Neural cell (in vitro differentiated cells): ENCODE measurements around the gene DOCK7. TPM values are rescaled to one million over a fixed set of nuclear protein-coding genes. Genes with fewer than 3 reads are reported as not detected.

Experiments used
- H2AFZ ChIP-seq: fragments of 200-600, 300-800 bp; sonication (generic), shearing (Covaris generic); 2 replicates; pipeline ENCODE4 v1.6.0; 2014; ENCODE audit warnings: low read depth, mild to moderate bottlenecking, antibody characterized with exemption, low read length, moderate library complexity
- H3F3A ChIP-seq: fragments of 200-600 bp; shearing (Covaris generic); 2 replicates; pipeline ENCODE4 v1.6.1; 2016; ENCODE audit warnings: mild to moderate bottlenecking, moderate library complexity, mixed read lengths, antibody characterized with exemption, low read length; ENCODE audit not compliant: insufficient read depth, poor library complexity, severe bottlenecking
- H3K27ac ChIP-seq: fragments of 200-600, 300-800 bp; sonication (generic), shearing (Covaris generic); 2 replicates; pipeline ENCODE4 v1.5.1; 2014; ENCODE audit warnings: mild to moderate bottlenecking, low read length, moderate library complexity
- H3K27me3 ChIP-seq: fragments of 300-800, 200-600 bp; sonication (generic), shearing (Covaris generic); 2 replicates; pipeline ENCODE4 v1.6.0; 2014; ENCODE audit warnings: mild to moderate bottlenecking, low read depth, low read length, moderate library complexity; ENCODE audit not compliant: insufficient read depth
- H3K36me3 ChIP-seq: fragments of 300-800, 200-600 bp; sonication (generic), shearing (Covaris generic); 2 replicates; pipeline ENCODE4 v1.5.1; 2014; ENCODE audit warnings: mild to moderate bottlenecking, antibody characterized with exemption, low read length, moderate library complexity; ENCODE audit not compliant: insufficient read depth
- H3K4me2 ChIP-seq: fragments of 300-800, 200-600 bp; sonication (generic), shearing (Covaris generic); 2 replicates; pipeline ENCODE4 v1.6.0; 2014; ENCODE audit warnings: mild to moderate bottlenecking, low read length
- H3K4me3 ChIP-seq: fragments of 300-800, 200-600 bp; sonication (generic), shearing (Covaris generic); 2 replicates; pipeline ENCODE4 v1.5.1; 2014; ENCODE audit warnings: mild to moderate bottlenecking, low read length, moderate library complexity
- H3K79me2 ChIP-seq: fragments of 200-600 bp; shearing (Covaris generic); replicated peaks from 2 replicates; pipeline ENCODE4 v1.6.0; 2014; ENCODE audit warnings: mild to moderate bottlenecking, low read length, moderate library complexity; ENCODE audit not compliant: insufficient read depth
- H3K9ac ChIP-seq: fragments of 300-800, 200-600 bp; sonication (generic), shearing (Covaris generic); 2 replicates; pipeline ENCODE4 v1.6.1; 2016; ENCODE audit warnings: mild to moderate bottlenecking, low read length, mixed read lengths
- H3K9me2 ChIP-seq: fragments of 200-600 bp; shearing (Covaris generic); 2 replicates; pipeline ENCODE4 v1.6.1; 2016; ENCODE audit warnings: mild to moderate bottlenecking, low read length, mixed read lengths; ENCODE audit not compliant: insufficient read depth
- H3K9me3 ChIP-seq: fragments of 200-600, 300-800 bp; sonication (generic), shearing (Covaris generic); 2 replicates; pipeline ENCODE4 v1.6.1; 2016; ENCODE audit warnings: mild to moderate bottlenecking, mixed run types, low read length, moderate library complexity, mixed read lengths
- H4K20me1 ChIP-seq: fragments of 200-600 bp; shearing (Covaris generic); 2 replicates; pipeline ENCODE4 v1.6.1; 2016; ENCODE audit warnings: mild to moderate bottlenecking, mixed run types; ENCODE audit not compliant: insufficient read depth
- CTCF ChIP-seq: fragments of 450-650 bp; IDR thresholded peaks from 2 replicates; pipeline ENCODE4 v1.5.1; 2014; ENCODE audit warnings: antibody characterized with exemption, mild to moderate bottlenecking, moderate library complexity; ENCODE audit not compliant: poor library complexity, severe bottlenecking
- EP300 ChIP-seq: fragments of 450-650 bp; conservative IDR thresholded peaks from 2 replicates; pipeline ENCODE4 v1.6.1; 2014; ENCODE audit warnings: antibody characterized with exemption, mild to moderate bottlenecking, moderate library complexity; ENCODE audit not compliant: poor library complexity, severe bottlenecking
- EZH2 ChIP-seq: fragments of 200-600, 300-800 bp; shearing (Covaris generic), sonication (generic); IDR thresholded peaks from 2 replicates; pipeline ENCODE4 v1.6.1; 2014; ENCODE audit warnings: antibody characterized with exemption, low read length, borderline replicate concordance, mild to moderate bottlenecking; ENCODE audit not compliant: insufficient read depth, poor library complexity, severe bottlenecking
- MXI1 ChIP-seq: fragments of 450-650 bp; conservative IDR thresholded peaks from 2 replicates; pipeline ENCODE4 v1.6.1; 2014; ENCODE audit warnings: antibody characterized with exemption, mild to moderate bottlenecking; ENCODE audit not compliant: poor library complexity, severe bottlenecking
- POLR2AphosphoS5 ChIP-seq: IDR thresholded peaks from 2 replicates; pipeline ENCODE4 v1.6.1; 2012
- RAD21 ChIP-seq: fragments of 450-650 bp; conservative IDR thresholded peaks from 2 replicates; pipeline ENCODE4 v1.6.1; 2014; ENCODE audit warnings: antibody characterized with exemption, mild to moderate bottlenecking, moderate library complexity
- SMC3 ChIP-seq: fragments of 450-650 bp; conservative IDR thresholded peaks from 2 replicates; pipeline ENCODE4 v1.6.1; 2014; ENCODE audit warnings: antibody characterized with exemption, mild to moderate bottlenecking, moderate library complexity; ENCODE audit not compliant: poor library complexity
- TAF1 ChIP-seq: IDR thresholded peaks from 2 replicates; pipeline ENCODE4 v1.6.1; 2012; ENCODE audit warnings: low read depth
- polyA plus RNA-seq: library from polyadenylated mRNA; depleted of rRNA; stranded (reverse); fragments of >200 nt; gene quantifications from 2 replicates; pipeline ENCODE4 v1.2.3, GENCODE V29; 2014
- TF ChIP-seq, protein P1 (sequence below): IDR thresholded peaks from 2 replicates; pipeline ENCODE4 v1.6.1; 2012; ENCODE audit warnings: borderline replicate concordance

The DOCK7 gene
- polyA plus RNA-seq, 1 donor from 2014 or later = 129 TPM

- Histone ChIP-seq H3K9me2 (no peaks in the 10 kb centered on the region), H3K36me3 (no peaks in the 10 kb centered on the region), H2AFZ (no peak overlapping the region), H3K4me2 (no peak overlapping the region), H4K20me1 (no peaks in the 10 kb centered on the region), H3K9me3 (no peaks in the 10 kb centered on the region), H3F3A (no peaks in the 10 kb centered on the region), H3K4me3 (no peak overlapping the region), H3K27ac (no peak overlapping the region), H3K9ac (no peak overlapping the region), H3K79me2 (no peaks in the 10 kb centered on the region), H3K27me3 (no peaks in the 10 kb centered on the region)
- TF ChIP-seq SMC3 (no peak), EZH2 (no peak), RAD21 (no peak), EP300 (no peak), POLR2AphosphoS5 (no peak), MXI1 (no peak), CTCF (no peak), TAF1 (no peak)
- TF ChIP-seq, protein P1, sequence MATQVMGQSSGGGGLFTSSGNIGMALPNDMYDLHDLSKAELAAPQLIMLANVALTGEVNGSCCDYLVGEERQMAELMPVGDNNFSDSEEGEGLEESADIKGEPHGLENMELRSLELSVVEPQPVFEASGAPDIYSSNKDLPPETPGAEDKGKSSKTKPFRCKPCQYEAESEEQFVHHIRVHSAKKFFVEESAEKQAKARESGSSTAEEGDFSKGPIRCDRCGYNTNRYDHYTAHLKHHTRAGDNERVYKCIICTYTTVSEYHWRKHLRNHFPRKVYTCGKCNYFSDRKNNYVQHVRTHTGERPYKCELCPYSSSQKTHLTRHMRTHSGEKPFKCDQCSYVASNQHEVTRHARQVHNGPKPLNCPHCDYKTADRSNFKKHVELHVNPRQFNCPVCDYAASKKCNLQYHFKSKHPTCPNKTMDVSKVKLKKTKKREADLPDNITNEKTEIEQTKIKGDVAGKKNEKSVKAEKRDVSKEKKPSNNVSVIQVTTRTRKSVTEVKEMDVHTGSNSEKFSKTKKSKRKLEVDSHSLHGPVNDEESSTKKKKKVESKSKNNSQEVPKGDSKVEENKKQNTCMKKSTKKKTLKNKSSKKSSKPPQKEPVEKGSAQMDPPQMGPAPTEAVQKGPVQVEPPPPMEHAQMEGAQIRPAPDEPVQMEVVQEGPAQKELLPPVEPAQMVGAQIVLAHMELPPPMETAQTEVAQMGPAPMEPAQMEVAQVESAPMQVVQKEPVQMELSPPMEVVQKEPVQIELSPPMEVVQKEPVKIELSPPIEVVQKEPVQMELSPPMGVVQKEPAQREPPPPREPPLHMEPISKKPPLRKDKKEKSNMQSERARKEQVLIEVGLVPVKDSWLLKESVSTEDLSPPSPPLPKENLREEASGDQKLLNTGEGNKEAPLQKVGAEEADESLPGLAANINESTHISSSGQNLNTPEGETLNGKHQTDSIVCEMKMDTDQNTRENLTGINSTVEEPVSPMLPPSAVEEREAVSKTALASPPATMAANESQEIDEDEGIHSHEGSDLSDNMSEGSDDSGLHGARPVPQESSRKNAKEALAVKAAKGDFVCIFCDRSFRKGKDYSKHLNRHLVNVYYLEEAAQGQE = no peak
These were observed 261.4 kb downstream of the DOCK7 start for GRCh38 chr1:62426794-62427193.

GRCh38 chr1:62426237-62426636, 261.9 kb downstream of the DOCK7 start:
- no peak overlapping the region for H3K27ac ChIP-seq
- H3K9me3 ChIP-seq = no peaks in the 10 kb centered on the region
- no peaks in the 10 kb centered on the region for H3F3A ChIP-seq
- no peaks in the 10 kb centered on the region for H3K27me3 ChIP-seq
- no peaks in the 10 kb centered on the region for H3K9me2 ChIP-seq
- no peak overlapping the region for H3K4me3 ChIP-seq
- no peaks in the 10 kb centered on the region for H3K79me2 ChIP-seq
- no peaks in the 10 kb centered on the region for H3K36me3 ChIP-seq
- H3K4me2 ChIP-seq = no peak overlapping the region
- H2AFZ ChIP-seq = no peak overlapping the region
- no peak for TF ChIP-seq SMC3
- no peak overlapping the region for H3K9ac ChIP-seq
- H4K20me1 ChIP-seq = no peaks in the 10 kb centered on the region

- H3K4me2 ChIP-seq = no peak overlapping the region
- no peak overlapping the region for H2AFZ ChIP-seq
- H3F3A ChIP-seq = no peaks in the 10 kb centered on the region
- H3K4me3 ChIP-seq = no peak overlapping the region
- H3K36me3 ChIP-seq = no peaks in the 10 kb centered on the region
- H3K9ac ChIP-seq = no peak overlapping the region
- H3K9me2 ChIP-seq = no peaks in the 10 kb centered on the region
- TF ChIP-seq POLR2AphosphoS5 = no peak
- no peak for TF ChIP-seq RAD21
- TF ChIP-seq, protein P1 = no peak
- no peak for TF ChIP-seq CTCF
- no peak for TF ChIP-seq MXI1
- no peak for TF ChIP-seq EP300
- no peak for TF ChIP-seq EZH2
- TF ChIP-seq TAF1 = no peak
- TF ChIP-seq SMC3 = no peak
- H3K79me2 ChIP-seq = no peaks in the 10 kb centered on the region
- H4K20me1 ChIP-seq = no peaks in the 10 kb centered on the region
- H3K9me3 ChIP-seq = no peaks in the 10 kb centered on the region
- H3K27me3 ChIP-seq = no peaks in the 10 kb centered on the region
- no peak overlapping the region for H3K27ac ChIP-seq
These were observed 263.1 kb downstream of the DOCK7 start for GRCh38 chr1:62425041-62425440.
